GM21360 (cell line): Measurements from ENCODE around the gene FPR3.
"Not testable (repeated sequence)": the region's sequence is repeated elsewhere in the genome, so short reads cannot be mapped to it uniquely, and the experiment has no call there.

Experiments used
- ATAC-seq: cut with Tn5 transposase; IDR thresholded peaks from one replicate; pipeline ENCODE4 v1.9.1; 2021; ENCODE audit warnings: mild to moderate bottlenecking, moderate library complexity; ENCODE audit not compliant: unreplicated experiment

Gene FPR3

GRCh38 chr19:51783372-51783771, 11.6 kb upstream of the FPR3 start:
- no peak for ATAC-seq

DNA sequence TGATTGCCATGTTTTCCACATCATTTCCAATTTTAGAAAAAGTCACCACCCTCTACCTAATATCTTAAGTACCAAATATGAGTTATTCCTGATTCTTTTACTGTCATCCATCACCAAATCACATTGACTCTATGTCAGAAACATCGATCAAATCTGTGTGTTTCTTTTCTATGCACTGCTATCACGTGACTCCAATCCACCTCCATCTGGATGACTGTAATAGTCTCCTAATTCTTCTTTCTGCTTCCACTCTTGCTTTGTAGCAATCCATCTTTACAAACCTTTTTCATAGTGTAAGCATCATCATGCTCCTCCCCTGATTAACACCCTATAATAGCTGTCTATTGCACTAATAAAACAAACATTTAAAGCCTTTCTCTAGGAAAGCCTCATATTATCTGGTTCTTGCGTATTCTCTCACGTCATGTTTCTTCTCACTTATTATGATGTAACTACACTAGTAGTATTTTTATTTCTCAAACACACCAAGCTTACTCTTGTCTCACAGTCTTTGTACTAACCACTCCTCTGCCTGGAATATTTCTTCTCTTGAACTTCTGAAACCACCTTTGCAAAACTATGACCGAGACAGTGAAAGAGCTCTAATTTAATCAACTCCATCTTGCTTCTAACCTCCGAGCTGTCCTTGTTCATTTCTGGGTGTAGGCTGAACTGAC, 10.7 kb upstream of the FPR3 start:
- no peak for ATAC-seq

DNA sequence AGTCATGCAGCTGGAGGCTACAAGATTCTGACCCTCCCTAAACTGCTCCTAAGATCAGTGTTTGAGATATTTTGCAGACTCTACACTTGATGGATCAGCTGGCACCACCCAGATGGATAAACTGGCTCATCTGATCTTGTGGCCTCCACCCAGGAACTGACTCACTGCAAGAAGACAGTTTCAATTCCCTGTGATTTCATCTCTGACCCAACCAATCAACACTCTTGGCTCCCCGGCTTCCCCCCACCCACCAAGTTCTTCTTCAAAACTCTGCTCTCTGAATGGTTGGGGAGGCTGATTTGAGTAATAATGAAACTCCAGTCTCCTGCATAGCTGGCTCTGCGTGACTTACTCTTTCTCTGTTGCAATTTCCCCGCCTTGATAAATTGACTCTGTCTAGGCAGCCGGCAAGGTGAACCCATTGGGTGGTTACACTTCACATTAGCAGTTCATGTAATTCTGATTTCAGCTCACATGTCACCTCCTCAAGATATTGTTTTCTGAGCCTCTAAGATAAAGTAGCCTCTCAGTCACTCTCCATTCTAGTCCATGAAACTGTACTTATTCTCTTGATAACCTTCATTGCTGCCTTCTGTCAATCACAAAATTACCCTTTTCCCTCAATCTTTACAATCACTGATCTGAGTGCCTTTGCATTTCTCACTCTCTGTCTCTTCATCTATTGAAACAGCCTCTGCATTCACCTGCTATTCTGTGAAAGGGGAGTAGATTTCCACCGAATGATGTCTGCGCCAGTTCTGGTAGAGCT, 9.9 kb upstream of the FPR3 start:
- ATAC-seq, result no peak

DNA sequence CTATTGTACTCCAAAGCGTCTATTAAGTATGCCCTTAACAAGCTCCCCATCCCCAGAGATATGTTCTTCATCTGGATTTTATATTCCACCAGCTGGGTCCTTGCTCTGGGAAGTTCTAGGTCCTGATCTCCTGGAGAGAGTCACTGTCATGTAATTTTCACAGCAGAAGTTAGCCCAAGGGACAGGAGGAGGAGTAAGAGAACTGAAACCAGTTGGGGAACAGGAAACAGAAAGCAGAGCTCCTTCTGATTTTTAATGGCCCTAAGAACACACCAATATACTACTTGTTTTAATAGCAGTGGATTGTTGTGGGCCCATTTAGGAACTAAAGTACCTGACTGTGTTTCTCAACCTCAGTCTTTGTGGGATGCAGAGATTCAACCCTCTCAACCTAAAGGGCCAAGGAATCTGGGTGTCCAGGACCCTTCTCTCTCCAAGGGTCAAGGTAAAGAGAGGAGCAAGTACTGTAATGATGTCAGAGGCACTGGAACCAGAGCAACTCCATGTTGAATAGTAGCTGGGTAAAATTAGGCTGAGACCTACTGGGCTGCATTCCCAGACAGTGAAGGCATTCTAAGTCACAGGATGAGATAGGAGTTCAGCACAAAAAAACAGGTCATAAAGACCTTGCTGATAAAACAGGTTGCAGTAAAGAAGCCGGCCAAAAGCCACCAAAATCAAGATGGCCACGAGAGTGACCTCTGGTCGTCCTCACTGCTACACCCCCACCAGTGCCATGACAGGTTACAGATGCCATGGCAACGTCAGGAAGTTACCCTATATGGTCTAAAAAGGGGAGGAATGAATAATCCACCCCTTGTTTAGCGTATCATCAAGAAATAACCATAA, 8.1 kb upstream of the FPR3 start:
- no peak for ATAC-seq

- no peak for ATAC-seq
Observed at GRCh38 chr19:51788029-51788428, 6.9 kb upstream of the FPR3 start.

GRCh38 chr19:51789061-51789795, 5.7 kb upstream of the FPR3 start:
- ATAC-seq, result no peak

DNA sequence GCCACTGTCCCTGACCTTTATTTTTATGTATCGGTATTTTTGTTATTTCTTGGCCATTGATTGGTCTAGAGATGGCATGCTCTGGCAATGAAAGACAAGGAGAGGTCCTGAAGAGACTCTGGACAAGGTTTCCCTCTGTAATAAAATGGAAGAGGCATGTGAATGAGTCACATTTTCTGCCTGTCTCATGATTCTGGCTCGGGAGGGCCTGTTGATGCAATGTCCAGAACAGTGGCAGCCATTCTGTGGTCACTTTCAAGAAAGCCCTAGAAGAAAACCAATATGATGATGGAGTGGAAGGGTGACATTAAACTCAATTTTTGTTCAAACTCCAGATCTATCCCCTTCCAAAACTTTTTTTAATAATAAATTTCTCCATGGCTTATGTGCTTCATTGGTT, 2.0 kb upstream of the FPR3 start:
- no peak for ATAC-seq

DNA sequence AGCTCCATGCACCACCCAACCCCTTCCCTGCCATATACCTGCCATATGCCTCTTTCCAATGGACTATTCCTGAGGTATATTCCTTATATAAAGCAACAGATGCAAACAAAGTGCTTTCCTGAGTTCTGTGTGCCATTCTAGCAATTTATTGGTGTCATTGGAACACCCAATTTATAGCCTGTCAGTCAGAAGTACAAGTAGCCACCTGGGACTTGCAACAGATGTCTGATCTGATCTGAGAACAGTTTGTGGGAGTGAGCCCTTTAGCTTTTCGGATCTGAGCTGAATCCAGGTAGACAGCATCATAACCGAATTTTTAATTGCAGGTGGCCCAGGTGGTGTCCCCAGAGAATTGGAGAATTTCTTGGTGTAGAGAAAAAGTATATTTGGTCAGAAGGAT, 963 bp upstream of the FPR3 start:
- no peak for ATAC-seq

DNA sequence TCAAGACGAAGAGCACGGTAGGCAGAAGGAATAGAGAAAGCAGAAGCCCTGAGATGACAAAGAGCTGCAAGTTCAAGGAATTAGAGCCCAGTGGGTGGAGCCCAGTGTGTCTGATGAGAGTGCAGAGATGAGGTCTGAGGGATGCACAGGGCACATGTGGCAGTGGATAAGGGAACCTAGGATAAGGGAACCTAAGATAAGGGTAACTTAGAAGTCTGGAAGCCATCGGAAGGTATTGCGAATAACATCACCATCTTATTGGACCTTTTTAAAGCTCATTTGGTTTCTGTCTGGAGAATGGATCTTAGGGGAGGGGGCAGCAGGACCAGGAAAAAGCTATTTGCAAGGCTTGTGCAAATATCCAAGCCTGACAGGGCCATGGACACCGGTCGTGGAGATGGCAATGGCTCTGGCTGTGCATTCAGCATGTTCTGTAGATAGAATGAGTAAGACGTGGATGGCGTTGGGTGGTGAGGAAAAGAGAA, 1.3 kb downstream of the FPR3 start:
- no peak for ATAC-seq

- no peak for ATAC-seq
Observed at GRCh38 chr19:51797480-51797879, 2.5 kb downstream of the FPR3 start.

DNA sequence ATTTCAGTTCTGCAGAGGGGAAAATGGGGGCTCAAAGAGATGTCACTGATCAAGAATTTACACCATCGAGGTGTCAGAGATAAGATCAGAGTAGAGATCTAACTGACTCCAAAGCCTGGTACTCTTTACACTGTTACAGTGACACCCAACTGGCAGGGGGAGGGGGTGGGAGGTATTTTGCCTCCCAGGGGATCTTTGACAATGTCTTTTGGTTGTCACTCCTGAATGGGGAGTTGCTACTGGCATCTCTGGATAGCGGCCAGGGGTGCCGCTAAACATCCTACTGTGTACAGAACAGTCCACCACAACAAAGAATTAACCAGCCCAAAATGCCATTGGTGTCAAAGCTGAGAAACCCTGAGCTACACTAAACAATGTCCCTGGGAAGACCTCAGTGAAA, 3.1 kb downstream of the FPR3 start:
- ATAC-seq, result no peak

DNA sequence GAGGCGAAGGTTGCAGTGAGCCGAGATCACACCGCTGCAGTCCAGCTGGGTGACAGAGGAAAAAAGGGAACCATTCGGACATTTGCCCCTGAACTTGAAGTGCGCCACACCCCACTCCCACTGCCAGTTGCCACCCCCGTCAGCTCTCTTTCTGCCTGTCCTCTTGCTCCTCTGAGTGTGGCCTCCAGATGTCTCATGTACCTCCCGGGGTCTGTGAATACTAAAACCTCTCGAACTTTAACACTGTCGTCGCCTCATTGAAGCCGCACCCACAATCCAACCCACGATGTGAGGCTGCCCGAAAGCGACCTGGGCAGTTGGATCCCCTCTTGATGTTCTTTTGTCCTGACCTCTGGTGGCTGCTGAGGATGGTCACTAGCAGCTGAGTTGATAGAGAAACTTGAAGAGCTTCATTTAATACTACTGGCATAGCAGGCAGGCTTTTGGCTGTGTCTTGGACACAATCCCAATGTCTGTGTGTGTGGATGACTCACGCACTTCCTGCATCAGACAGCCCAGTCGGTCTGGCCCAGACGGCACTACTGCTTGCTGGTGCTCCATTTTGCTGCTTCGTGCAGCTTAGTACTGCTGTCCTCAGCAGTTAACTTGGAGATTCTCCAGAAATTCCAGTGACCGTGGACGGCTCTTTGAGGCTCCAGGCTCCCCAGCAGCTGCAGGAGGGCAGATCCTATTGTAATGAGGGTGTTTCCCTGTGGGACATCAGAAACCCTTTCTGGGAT, 4.2 kb downstream of the FPR3 start:
- ATAC-seq, result no peak

DNA sequence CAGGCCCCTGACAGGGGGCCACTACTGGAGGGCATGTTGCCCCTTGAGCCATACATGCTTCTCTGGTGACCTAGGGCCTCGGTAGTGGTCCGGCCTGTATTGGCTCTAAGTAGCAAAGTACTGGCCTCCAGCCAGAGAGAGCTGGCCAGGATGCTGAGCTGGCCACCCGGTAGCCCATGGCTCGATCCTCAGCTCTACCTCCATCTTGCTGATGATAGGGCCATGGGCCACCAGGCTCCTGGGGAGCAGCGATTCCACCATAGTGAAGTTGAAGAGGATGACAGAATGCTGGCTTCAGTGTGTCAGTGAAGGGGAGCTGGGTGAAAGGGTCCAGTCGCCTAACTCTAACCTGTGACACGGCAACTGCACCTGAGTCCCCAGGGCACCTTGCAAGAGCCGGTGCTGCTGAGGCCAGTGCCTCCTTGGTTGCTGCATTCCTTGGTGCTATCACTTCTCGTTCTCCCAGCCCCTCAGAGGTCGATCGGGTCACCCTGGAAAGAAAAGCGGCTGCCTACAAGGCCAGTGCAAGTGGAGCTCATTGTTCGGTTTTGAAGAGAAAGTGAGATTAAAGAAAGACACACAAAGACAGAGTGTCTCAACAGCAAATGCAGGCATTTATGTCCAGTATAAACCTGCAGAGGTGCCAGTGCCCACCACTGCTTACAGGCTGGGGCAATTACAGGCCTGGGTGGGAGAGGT, 5.0 kb downstream of the FPR3 start:
- no peak for ATAC-seq

DNA sequence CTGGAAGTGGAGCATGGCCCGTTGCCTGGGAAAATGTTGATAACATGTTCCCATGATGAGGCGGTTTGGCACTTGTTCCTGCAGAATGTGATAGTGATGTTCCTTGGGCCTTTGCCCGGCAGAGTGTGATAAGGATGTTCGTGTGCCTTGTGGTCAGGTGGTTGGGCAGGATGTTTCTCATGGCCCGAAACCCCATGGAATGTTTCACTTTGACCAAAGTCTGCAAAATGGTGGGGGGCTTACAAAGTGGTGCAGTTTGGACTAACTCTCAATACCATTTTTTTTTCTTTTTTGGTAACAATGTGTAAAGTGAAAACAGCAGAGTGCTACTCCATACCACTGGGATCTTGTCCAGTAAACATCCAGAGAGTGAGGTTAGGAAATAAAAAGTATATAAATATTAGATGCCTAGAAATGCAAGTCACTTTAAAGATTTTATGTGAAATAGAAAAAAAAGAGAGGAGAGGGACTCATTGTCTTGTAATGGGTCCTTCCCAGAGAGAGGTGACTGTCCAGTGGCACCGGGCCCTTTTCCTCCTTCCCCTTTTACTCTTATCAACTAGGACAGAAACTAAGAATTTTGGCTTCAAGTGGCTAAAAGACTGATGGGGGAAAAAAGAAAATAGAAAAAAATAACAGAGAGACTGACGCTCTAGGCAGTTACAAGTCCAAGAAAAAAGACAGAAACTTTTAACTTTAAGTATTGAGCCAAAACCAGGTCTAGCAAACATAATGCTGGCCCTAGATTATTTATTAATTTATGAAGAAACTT, 5.7 kb downstream of the FPR3 start:
- no peak for ATAC-seq

DNA sequence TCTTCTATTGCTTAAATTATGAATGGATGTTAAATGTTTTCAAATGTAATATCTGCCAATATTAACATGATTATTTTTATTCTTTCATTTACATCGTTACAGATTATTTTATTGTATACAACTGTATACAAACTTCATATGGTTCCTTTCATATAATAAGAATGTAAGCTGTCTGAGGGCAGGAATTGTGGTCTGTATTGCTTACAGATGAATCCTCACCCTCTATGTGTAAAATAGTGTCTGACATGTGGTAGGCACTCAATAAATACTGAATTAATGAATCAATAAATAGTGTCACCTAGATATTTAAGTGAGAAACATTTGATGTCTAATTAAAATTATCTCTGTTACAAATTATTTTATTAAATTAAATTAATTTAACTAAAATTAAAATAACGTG, 7.8 kb downstream of the FPR3 start:
- ATAC-seq, result no peak

DNA sequence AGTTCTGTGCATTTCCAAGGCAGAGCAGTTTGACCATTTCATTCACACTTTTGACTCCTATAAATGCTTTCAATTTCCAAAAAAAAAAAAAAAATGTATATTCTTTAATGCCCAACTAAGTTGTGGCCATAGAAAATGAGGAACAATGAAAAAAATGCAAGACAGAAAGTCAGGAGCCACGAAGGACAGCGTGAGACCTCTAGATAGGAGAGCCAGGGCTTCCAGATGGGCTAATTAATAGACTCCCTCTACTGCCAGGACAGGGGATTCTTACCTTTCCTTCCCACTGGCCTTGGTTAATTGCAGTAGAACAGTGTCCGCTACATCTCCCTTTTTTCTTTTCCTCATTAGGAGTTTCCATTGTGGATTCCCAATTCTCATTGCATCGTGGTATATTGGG, 8.6 kb downstream of the FPR3 start:
- no peak for ATAC-seq

DNA sequence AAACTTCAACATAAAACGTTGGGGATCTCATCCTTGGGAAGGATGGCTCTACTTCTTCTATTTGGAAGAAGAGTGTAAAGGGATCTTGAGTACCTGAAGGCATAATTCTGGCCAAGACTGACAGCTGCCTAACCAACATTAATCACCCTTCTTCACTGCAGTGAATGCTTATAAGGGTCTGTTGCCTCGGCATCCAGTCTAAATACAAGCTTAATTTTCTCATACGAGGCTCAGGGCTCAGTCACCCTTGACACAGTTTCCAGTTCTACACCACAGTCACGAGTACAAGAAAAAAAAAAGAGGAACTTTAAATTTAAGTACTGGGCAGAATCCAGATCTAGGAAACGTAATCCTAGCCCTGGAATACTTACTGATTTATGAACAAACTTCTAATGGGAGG, 9.0 kb downstream of the FPR3 start:
- ATAC-seq, result no peak

DNA sequence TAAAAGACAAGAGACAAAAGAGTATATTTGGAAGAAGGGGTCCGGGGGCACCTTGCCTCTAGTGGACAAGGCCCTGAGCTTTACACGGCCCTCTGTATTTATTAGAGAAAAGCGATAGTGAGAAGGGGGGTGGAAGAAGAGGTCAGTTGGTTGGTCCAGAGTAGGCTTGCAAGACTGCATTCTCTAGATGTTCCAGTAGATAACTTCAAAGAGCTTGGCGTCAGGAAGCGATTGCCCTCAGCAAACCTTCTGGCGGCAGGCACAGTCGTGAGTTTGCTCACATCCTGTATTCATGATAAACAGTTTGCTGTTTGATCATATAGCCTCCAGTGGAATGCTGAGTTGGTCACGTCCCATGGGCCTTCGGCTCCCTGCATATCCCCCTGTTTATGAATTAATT, 9.8 kb downstream of the FPR3 start:
- ATAC-seq, result not testable (repeated sequence)

DNA sequence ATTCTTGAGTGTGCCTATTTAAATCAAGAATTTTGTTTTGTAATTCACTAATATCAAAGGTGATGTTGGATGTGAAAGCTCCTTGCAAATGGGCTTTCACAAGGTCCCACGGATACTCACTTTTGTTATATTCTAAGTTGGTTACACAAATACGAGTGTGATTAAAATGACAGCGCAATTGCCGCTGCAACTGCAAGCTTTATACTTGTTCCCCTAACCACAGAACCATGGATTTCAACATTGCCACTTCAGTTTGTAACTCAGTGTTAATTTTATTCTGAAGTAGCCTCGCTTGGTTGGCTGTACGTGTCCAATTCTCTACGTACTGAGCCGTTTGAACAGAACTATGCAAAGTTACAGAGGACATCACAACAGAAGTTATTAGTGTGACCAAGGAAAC, 10.4 kb downstream of the FPR3 start:
- not testable (repeated sequence) for ATAC-seq
